IPS DF 4.7 (cell line): Measurements from ENCODE around the gene TRIM2.

Source experiments
- DNase-seq: peaks from one replicate; pipeline ENCODE4 v3.0.0-alpha.2; 2013; ENCODE audit warnings: low spot score; ENCODE audit errors: extremely low read depth

TRIM2 gene

GRCh38 chr4:153248641-153249198 lies 44.5 kb downstream of the TRIM2 start:
- DNase-seq, result no peak

DNA sequence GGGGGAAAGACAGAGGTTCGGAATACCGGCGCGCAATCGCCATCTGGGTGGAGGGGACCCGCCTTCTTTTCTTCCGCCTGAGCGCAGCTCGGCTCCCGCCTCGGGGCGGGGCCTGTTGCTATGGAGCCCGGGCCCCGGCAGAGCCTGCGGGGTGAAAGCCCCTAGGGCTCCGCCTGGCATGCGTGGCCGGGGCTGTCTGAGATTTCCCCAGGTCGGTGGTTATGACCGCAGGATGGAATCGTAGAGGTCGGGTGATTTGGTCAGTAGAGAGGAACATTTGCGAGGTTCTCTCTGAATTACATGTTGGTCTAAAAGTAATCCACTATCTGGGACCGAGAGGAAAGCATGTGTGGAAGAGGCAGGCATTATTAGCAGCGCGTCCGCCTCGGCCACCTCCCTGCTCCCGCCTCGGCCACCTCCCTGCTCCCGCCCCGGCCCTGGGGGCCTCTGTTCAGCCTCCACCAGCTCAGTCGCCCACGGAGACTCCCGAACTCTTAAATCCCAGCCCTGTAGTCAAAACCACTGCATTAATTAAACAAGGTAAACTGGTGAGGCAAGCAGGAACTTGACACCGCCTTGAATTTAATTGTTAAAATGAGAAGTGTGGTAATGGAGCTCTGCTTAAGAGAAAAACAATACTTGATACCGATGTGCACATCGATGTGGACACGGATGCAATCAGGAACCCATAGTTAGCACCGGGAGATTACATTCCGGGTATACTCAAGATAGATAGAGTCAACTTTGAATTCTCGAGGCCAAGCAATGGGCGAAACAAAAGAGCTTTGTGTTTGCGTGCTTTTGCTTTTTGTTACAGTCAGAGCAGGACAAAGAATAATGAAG lies 45.2 kb downstream of the TRIM2 start:
- no peak for DNase-seq

- DNase-seq, result no peak
Measured at GRCh38 chr4:153252122-153252521, 47.9 kb downstream of the TRIM2 start.

- DNase-seq, result no peak
Measured at GRCh38 chr4:153255233-153255632, 51.0 kb downstream of the TRIM2 start.

DNA sequence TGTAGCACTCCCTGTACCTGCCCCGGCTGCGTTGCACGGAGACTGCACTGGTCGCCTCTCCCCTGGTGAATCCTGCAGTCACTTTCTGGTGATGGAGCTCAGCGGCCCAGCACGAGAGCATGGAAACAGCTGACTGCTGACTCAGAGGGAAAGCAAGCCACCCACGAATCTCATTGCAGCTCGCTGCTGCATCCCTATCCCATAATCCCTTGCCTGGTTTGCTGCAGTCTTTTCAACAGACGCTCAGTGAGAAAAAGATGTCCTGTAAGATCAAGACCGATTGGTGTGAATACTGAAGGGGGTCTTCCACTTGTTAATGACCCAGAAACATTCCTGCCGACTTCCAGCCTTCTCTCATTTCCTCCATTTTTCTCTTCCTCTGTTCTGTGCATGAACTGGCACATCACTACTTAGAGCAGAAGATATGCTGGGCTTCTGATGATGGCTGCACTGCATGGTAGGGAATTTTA lies 52.9 kb downstream of the TRIM2 start:
- no peak for DNase-seq

- no peak for DNase-seq
Measured at GRCh38 chr4:153257991-153258390, 53.7 kb downstream of the TRIM2 start.

- DNase-seq, result no peak
Measured at GRCh38 chr4:153258750-153259149, 54.5 kb downstream of the TRIM2 start.

GRCh38 chr4:153259661-153260060 lies 55.4 kb downstream of the TRIM2 start:
- DNase-seq, result no peak

DNA sequence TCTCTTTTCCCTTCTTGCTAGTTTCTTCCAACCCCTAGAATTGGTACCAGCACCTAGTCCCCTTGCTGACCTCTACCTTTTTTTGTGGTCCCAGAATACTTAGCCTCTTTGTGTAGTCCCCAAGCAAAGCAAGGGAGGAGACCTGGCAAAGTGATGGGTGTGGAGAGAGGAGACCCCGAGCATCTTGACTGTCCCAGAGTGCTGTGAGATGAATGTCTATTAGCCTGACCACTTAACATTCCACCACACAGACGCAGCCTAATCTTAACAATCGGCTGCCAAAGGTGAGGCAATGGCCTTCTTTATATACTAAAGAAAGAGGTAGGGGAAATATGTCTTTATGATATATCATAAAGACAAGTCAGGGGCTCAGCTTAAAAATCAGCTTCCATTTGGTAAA lies 55.9 kb downstream of the TRIM2 start:
- DNase-seq, result no peak

DNA sequence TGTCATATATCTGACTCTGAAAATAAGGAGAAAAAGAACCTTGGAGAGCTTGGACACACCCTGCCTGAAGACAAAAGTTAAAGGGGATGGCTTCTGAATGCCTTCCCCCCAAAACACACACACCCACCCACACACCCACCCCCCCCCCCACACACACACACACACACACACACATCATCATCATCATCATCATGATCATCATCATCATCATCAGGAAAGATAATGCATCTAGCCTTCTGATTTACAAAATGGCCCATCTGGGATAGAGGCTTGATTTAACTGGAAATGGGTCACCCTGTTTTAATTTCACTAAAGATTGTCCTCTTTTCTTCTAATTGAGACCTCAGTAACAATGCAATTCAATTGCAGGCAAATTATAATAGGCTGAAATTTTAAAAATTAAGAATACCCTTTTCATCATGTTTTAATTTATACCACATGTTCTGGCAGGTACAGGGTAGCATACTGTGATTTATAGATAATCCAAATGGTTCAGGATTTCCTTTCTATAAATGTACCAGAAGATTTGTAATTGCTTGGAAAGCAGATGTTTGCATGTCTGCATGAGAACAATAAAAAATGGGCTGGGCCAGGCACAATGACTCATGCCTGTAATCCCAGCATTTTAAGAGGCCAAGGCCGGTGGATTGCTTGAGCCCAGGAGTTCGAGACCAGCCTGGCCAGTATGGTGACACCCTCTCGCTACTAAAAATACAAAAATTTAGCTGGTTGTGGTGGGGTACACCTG lies 56.5 kb downstream of the TRIM2 start:
- DNase-seq, result no peak

GRCh38 chr4:153261461-153261860 lies 57.2 kb downstream of the TRIM2 start:
- no peak for DNase-seq

- no peak for DNase-seq
Measured at GRCh38 chr4:153261914-153262313, 57.7 kb downstream of the TRIM2 start.

GRCh38 chr4:153265306-153266047 lies 61.2 kb downstream of the TRIM2 start:
- DNase-seq, result no peak

GRCh38 chr4:153266988-153267387 lies 62.7 kb downstream of the TRIM2 start:
- DNase-seq, result no peak

DNA sequence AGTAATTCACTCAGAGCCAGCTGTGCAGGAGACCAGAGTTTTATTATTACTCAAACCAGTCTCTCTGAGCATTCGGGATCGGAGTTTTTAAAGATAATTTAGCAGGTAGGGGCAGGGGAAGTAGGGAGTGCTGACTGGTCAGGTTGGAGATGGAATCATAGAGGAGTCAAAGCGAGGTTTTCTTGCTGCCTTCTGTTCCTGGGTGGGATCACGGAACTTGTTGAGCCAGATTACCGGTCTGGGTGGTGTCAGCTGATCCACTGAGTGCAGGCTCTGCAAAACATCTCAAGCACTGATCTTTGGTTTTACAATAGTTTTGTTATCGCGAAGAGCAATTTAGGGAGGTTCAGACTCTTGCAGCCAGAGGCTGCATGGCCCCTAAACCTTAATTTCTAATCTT lies 63.6 kb downstream of the TRIM2 start:
- no peak for DNase-seq

- DNase-seq, result no peak
Measured at GRCh38 chr4:153268295-153268694, 64.1 kb downstream of the TRIM2 start.

DNA sequence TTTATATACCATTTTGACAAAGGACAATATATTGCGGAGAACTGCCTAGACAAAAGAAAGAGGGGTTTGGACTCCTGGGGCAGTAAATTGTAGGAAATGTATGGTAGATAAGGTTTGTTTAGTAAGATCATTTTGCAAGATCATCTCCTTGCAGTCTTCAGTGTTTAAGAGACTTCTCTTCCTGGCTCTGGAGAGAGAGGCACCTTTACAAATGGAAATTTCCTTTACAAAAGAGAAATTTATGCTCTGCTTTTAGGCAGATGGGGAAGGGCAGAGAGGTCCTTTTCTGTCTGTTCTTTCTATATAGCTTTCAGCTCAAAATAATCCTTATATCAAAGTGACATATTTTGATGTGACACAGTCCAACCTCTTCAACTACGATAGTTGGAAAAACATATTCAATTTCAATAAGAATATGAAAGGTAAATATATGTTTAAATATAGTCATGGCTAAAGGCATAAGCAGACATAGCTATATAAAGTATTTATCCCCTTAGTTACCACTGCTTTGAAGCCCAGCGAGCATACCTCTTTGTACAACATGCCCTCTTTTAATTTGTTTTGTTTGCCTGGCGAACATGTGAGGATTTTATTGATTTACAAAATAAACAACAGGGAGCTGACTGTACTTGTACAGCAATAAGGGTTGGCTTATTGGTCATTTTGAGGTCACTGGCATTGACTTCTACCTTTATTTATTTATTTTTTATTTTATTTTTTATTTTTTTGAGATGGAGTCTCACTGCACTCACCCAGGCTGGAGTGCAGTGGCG lies 65.2 kb downstream of the TRIM2 start:
- DNase-seq, result no peak

- DNase-seq, result no peak
Measured at GRCh38 chr4:153270361-153270760, 66.1 kb downstream of the TRIM2 start.

DNA sequence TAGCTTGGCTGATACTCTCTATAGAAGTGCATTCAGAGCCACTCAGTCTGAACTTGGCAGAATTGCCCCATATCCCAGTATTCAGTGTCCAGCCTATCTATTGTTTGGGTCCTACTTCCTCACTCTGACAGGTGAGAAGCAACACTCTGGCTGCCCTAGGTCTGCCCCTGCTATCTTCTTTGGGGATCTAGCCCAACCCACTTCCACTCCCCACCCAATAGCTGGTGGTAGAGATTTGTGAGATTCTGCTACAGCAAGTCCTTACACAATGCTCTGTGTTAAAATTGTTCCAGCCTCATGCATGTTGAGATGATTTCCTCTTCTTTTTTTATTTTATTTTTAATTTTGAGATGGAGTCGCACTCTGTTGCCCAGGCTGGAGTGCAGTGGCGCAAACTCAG lies 67.6 kb downstream of the TRIM2 start:
- no peak for DNase-seq

GRCh38 chr4:153273751-153274150 lies 69.5 kb downstream of the TRIM2 start:
- DNase-seq, result no peak

- DNase-seq, result no peak
Measured at GRCh38 chr4:153274967-153275366, 70.7 kb downstream of the TRIM2 start.
